Measurements from ENCODE around the gene NALCN. TPM values are rescaled to one million over a fixed set of nuclear protein-coding genes. Genes with fewer than 3 reads are reported as not detected.

NALCN gene
- total and polyA plus RNA-seq, 8 donors, result 0.51 to 5.1 (median 2.0) TPM

DNA sequence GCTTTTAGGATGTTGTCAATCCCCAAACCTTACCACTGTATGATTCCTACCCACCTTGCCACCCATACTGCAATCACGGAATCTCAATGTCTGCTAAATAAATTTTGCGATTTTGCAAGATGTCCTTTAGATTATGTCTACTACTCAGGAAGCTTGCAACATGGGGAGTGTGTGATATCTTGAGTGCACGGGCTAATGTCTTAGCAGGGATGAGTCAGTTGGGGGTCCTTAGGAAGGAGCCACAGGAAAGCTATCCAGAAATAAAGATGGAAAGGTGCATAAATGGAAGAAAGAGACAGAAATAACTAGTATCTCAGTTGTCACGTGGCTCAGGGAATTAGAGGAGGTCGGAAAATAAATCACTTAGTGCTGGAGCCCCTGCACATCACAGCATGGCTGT is 77.1 kb downstream of the NALCN start:
- FAIRE-seq (no peak), ATAC-seq (no peak), DNase-seq (no peak)
- Histone ChIP-seq H3K9me3 (no peaks in the 10 kb centered on the region), H3K4me3 (no peak overlapping the region), H3K4me1 (no peaks in the 10 kb centered on the region), H3K27ac (no peak overlapping the region), H3K27me3 (no peaks in the 10 kb centered on the region), H3K36me3 (no peaks in the 10 kb centered on the region)
- TF ChIP-seq, protein P1, sequence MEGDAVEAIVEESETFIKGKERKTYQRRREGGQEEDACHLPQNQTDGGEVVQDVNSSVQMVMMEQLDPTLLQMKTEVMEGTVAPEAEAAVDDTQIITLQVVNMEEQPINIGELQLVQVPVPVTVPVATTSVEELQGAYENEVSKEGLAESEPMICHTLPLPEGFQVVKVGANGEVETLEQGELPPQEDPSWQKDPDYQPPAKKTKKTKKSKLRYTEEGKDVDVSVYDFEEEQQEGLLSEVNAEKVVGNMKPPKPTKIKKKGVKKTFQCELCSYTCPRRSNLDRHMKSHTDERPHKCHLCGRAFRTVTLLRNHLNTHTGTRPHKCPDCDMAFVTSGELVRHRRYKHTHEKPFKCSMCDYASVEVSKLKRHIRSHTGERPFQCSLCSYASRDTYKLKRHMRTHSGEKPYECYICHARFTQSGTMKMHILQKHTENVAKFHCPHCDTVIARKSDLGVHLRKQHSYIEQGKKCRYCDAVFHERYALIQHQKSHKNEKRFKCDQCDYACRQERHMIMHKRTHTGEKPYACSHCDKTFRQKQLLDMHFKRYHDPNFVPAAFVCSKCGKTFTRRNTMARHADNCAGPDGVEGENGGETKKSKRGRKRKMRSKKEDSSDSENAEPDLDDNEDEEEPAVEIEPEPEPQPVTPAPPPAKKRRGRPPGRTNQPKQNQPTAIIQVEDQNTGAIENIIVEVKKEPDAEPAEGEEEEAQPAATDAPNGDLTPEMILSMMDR (IDR thresholded peaks at IDR 0.05), result no peak
- WGBS, 2 donors, result 80 to 89% methylated on average over 5 of the region's 5 CpGs
- intact Hi-C loops (cut with DNase I), result no loop called here

DNA sequence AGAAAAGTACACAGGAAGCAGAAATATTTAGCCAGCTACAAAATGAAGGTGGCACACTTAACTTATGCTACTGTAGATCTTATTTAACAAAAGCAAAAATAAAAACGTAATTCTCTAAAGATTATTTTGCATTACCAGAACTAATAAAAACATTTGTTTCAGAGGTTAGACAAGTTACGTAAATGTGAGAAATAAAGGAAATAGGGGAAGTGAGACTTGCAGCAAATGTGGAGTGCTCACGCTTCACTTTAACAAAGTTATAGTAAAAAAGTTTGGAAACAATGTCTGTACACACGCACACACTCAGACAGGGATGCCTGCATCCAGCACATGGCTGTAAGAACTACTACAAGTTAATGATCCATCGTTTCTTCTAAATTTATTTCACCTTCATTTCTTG is 83.7 kb downstream of the NALCN start:
- no peak for ATAC-seq
- H3K4me3 ChIP-seq, result no peak overlapping the region

DNA sequence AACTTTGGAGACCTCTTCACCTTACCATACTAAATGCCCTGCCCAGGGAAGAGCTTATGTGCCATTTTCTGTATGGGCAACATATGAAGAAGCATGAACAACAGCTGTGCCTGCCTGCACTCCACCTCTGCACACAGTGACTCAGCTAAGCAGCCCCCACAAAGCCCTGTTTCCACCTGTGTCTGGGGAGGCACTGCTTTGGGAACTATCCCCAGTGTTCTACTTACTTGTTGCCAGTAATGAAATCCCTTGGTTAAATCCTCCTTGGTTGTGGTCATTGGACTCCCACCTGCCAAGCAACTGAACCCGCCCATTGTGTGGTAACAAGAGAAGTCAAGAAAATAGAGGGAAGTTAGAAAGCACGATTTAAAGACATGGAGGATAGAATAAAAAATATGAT is 84.6 kb downstream of the NALCN start:
- no peaks in the 10 kb centered on the region for H3K36me3 ChIP-seq
- TF ChIP-seq, protein P1 (IDR thresholded peaks at IDR 0.05), result no peak
- H3K9me3 ChIP-seq, result no peaks in the 10 kb centered on the region
- DNase-seq, result no peak
- no peak for ATAC-seq
- H3K4me1 ChIP-seq, result no peaks in the 10 kb centered on the region
- no peak overlapping the region for H3K4me3 ChIP-seq
- intact Hi-C loops (cut with DNase I), result no loop called here
- FAIRE-seq, result no peak
- 82 to 89% methylated on average over 2 of the region's 2 CpGs for WGBS, 2 donors
- no peaks in the 10 kb centered on the region for H3K27me3 ChIP-seq
- H3K27ac ChIP-seq, result no peak overlapping the region

More for the DNA sequence above, 83.7 kb downstream of the NALCN start:
- no peaks in the 10 kb centered on the region for H3K4me1 ChIP-seq
- TF ChIP-seq, protein P1 (IDR thresholded peaks at IDR 0.05), result no peak
- WGBS, 2 donors, result 82 to 83% methylated on average over 5 of the region's 5 CpGs
- DNase-seq (no peak), FAIRE-seq (no peak)
- intact Hi-C loops (cut with DNase I), result no loop called here
- H3K27ac ChIP-seq, result no peak overlapping the region
- H3K36me3 ChIP-seq, result no peaks in the 10 kb centered on the region
- no peaks in the 10 kb centered on the region for H3K27me3 ChIP-seq
- no peaks in the 10 kb centered on the region for H3K9me3 ChIP-seq

DNA sequence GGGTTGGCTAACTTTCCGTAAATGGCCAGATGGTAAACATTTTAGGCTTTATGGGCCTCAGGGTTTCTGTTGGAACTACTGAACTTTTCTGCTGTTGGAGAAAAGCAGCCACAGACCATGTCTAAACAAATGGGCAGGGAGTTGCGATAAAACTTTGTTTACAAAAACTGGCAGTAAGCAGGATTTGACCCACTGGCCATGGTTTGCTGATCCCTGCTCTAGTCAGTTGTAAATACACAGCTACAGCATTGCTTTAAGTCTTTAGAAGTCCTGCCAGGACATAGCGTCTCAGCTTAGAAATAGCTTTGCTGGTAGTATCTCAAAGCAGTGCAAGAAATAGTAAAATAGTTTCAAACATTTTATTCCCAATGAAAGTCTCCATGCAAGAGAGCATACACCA is 88.4 kb downstream of the NALCN start:
- WGBS, 2 donors, result 49 to 79% methylated on average over 3 of the region's 3 CpGs
- TF ChIP-seq, protein P1 (IDR thresholded peaks at IDR 0.05), result no peak
- Histone ChIP-seq H3K4me1 (no peaks in the 10 kb centered on the region), H3K36me3 (no peaks in the 10 kb centered on the region), H3K27me3 (no peaks in the 10 kb centered on the region), H3K4me3 (no peak overlapping the region), H3K9me3 (no peaks in the 10 kb centered on the region), H3K27ac (no peak overlapping the region)
- intact Hi-C loops (cut with DNase I), result no loop called here
- no peak for FAIRE-seq
- no peak for ATAC-seq
- no peak for DNase-seq

DNA sequence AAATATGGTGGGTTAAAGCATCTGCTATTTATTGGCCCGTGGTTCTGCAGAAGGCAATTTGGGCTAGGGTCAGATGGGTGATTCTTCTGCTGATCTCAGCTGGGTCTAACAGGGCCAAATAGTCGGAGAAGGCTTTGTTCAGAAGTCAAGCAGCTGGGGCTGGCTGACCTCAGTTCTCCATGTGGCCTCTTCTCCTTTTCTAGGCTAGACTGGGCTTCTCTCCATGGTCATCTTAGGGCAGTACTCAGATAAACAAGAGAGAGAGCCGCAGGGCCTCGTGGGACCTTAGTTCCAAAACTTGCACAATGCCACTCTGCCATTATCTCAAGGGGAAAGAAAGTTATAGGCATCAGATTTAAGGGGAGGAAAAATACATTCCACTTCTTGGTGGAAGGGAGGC is 89.6 kb downstream of the NALCN start:
- H3K9me3 ChIP-seq, result no peaks in the 10 kb centered on the region
- H3K4me1 ChIP-seq, result no peaks in the 10 kb centered on the region
- H3K27ac ChIP-seq, result no peak overlapping the region
- H3K4me3 ChIP-seq, result no peak overlapping the region
- WGBS, 2 donors, result 74 to 82% methylated on average over 4 of the region's 4 CpGs
- ATAC-seq (no peak), FAIRE-seq (no peak), DNase-seq (no peak)
- TF ChIP-seq, protein P1 (IDR thresholded peaks at IDR 0.05), result no peak
- H3K27me3 ChIP-seq, result no peaks in the 10 kb centered on the region
- intact Hi-C loops (cut with DNase I), result no loop called here
- H3K36me3 ChIP-seq, result no peaks in the 10 kb centered on the region

Measured in pancreas (tissue), 10 donors.